ENCODE results near the gene TCF4.

- TF ChIP-seq CTCF (IDR thresholded peaks at IDR 0.05; ENCODE audit: low read length): no peak
- no peak for TF ChIP-seq EZH2 (optimal IDR thresholded peaks at IDR 0.05; ENCODE audit: low read depth, low read length)
These were observed 147.0 kb downstream of the TCF4 start for GRCh38 chr18:55440988-55441387.
